ENCODE measurements around the gene WSCD1.

The WSCD1 gene

GRCh38 chr17:6108382-6108781 lies 38.2 kb downstream of the WSCD1 start:
- DNase-seq (ENCODE audit: low read depth), result no peak

- DNase-seq (ENCODE audit: low read depth), result no peak
Observed at GRCh38 chr17:6108987-6109386, 38.8 kb downstream of the WSCD1 start.

GRCh38 chr17:6109536-6109935 lies 39.4 kb downstream of the WSCD1 start:
- DNase-seq (ENCODE audit: low read depth), result no peak

GRCh38 chr17:6110088-6110487 lies 39.9 kb downstream of the WSCD1 start:
- DNase-seq (ENCODE audit: low read depth), result no peak

- no peak for DNase-seq (ENCODE audit: low read depth)
Observed at GRCh38 chr17:6110592-6110991, 40.4 kb downstream of the WSCD1 start.

GRCh38 chr17:6120351-6120750 lies 50.2 kb downstream of the WSCD1 start:
- DNase-seq (ENCODE audit: low read depth), result no peak

- DNase-seq (ENCODE audit: low read depth), result no peak
Observed at GRCh38 chr17:6124856-6125255, 54.7 kb downstream of the WSCD1 start.

- DNase-seq (ENCODE audit: low read depth), result no peak
Observed at GRCh38 chr17:6126768-6127167, 56.6 kb downstream of the WSCD1 start.

GRCh38 chr17:6134721-6135120 lies 64.5 kb downstream of the WSCD1 start:
- DNase-seq (ENCODE audit: low read depth), result no peak

- DNase-seq (ENCODE audit: low read depth), result no peak
Observed at GRCh38 chr17:6135236-6135635, 65.1 kb downstream of the WSCD1 start.

- DNase-seq (ENCODE audit: low read depth), result no peak
Observed at GRCh38 chr17:6135996-6136395, 65.8 kb downstream of the WSCD1 start.

- DNase-seq (ENCODE audit: low read depth), result no peak
Observed at GRCh38 chr17:6137716-6138502, 67.7 kb downstream of the WSCD1 start.

GRCh38 chr17:6138761-6139446 lies 68.7 kb downstream of the WSCD1 start:
- DNase-seq (ENCODE audit: low read depth), result no peak

GRCh38 chr17:6139447-6139832 lies 69.3 kb downstream of the WSCD1 start:
- no peak for DNase-seq (ENCODE audit: low read depth)

- DNase-seq (ENCODE audit: low read depth), result no peak
Observed at GRCh38 chr17:6140188-6140587, 70.0 kb downstream of the WSCD1 start.

GRCh38 chr17:6140728-6141330 lies 70.7 kb downstream of the WSCD1 start:
- no peak for DNase-seq (ENCODE audit: low read depth)

- DNase-seq (ENCODE audit: low read depth), result no peak
Observed at GRCh38 chr17:6142701-6143100, 72.5 kb downstream of the WSCD1 start.

GRCh38 chr17:6145946-6146345 lies 75.8 kb downstream of the WSCD1 start:
- no peak for DNase-seq (ENCODE audit: low read depth)

- DNase-seq (ENCODE audit: low read depth), result no peak
Observed at GRCh38 chr17:6147042-6147441, 76.9 kb downstream of the WSCD1 start.

- no peak for DNase-seq (ENCODE audit: low read depth)
Observed at GRCh38 chr17:6153375-6153774, 83.2 kb downstream of the WSCD1 start.

GRCh38 chr17:6157716-6158115 lies 87.5 kb downstream of the WSCD1 start:
- DNase-seq (ENCODE audit: low read depth), result no peak

- DNase-seq (ENCODE audit: low read depth), result no peak
Observed at GRCh38 chr17:6159541-6160231, 89.5 kb downstream of the WSCD1 start.

GRCh38 chr17:6160232-6160555 lies 90.0 kb downstream of the WSCD1 start:
- no peak for DNase-seq (ENCODE audit: low read depth)
